HepG2 (cell line): ENCODE results near the gene TTBK1. TPM values are rescaled to one million over a fixed set of nuclear protein-coding genes. Genes with fewer than 3 reads are reported as not detected.
A peak's percentile ranks its signal among the peaks of the same experiment; 100 is the strongest.

Experiments
- BRD4 ChIP-seq: sonication (generic); formaldehyde crosslinking; IDR thresholded peaks from 2 replicates; pipeline ENCODE4 v1.4.0; 2020; ENCODE audit warnings: missing genetic modification reagents
- CCAR2 ChIP-seq: fragments of 200-400 bp; formaldehyde crosslinking; optimal IDR thresholded peaks from 2 replicates; pipeline ENCODE3; 2018; ENCODE audit warnings: low read depth, mild to moderate bottlenecking, low read length, moderate library complexity
- ERF ChIP-seq: IDR thresholded peaks from 2 replicates; pipeline ENCODE4 v1.6.1; 2018; ENCODE audit warnings: missing biosample characterization, missing genetic modification reagents
- HOXA9 ChIP-seq: sonication (generic); formaldehyde crosslinking; IDR thresholded peaks from 2 replicates; pipeline ENCODE4 v1.8.1; 2022; ENCODE audit warnings: missing genetic modification reagents, mild to moderate bottlenecking, moderate library complexity, borderline replicate concordance
- MEIS1 ChIP-seq: sonication (generic); formaldehyde crosslinking; IDR thresholded peaks from 2 replicates; pipeline ENCODE4 v1.9.0; 2021; ENCODE audit warnings: mild to moderate bottlenecking, missing genetic modification reagents, moderate library complexity, borderline replicate concordance
- MXI1 ChIP-seq: IDR thresholded peaks from 3 replicates; pipeline ENCODE4 v1.6.1; 2012; ENCODE audit warnings: low read depth, low read length, inconsistent platforms, borderline replicate concordance
- NFIC ChIP-seq: IDR thresholded peaks from 2 replicates; pipeline ENCODE4 v1.6.1; 2012; ENCODE audit warnings: mild to moderate bottlenecking, low read length, inconsistent platforms
- PAX8 ChIP-seq: sonication (generic); formaldehyde crosslinking; IDR thresholded peaks from 2 replicates; pipeline ENCODE4 v1.8.0; 2022; ENCODE audit warnings: mild to moderate bottlenecking, missing genetic modification reagents, borderline replicate concordance
- ZNF75D ChIP-seq: sonication (generic); formaldehyde crosslinking; IDR thresholded peaks from 2 replicates; pipeline ENCODE4 v1.8.1; 2023; ENCODE audit warnings: missing genetic modification reagents, mild to moderate bottlenecking, borderline replicate concordance
- ZNF777 ChIP-seq: sonication (generic); formaldehyde crosslinking; IDR thresholded peaks from 2 replicates; pipeline ENCODE4 v1.4.0; 2020; ENCODE audit warnings: missing genetic modification reagents
- ZNF891 ChIP-seq: sonication (generic); formaldehyde crosslinking; IDR thresholded peaks from 2 replicates; pipeline ENCODE4 v1.5.0; 2020; ENCODE audit warnings: mild to moderate bottlenecking, missing genetic modification reagents
- polyA plus RNA-seq, 8 experiments: library from polyadenylated mRNA; depleted of rRNA in 3 of 8; stranded (reverse) in 7 of 8; unstranded in 1 of 8; fragments of >200 nt; fragmentation: Illumina TruSeq in 4 of 8; extraction: Trizol in 4 of 8; gene quantifications; 2 replicates each; pipeline versions ENCODE4 v1.2.1 to v1.2.3, GENCODE V29; 2011 to 2016; ENCODE audit warnings: low read depth in 4 of 8, missing spikeins in 1 of 8, mixed read lengths in 1 of 8; ENCODE audit not compliant: insufficient read depth in 1 of 8
- total RNA-seq, 5 experiments: library from RNA; depleted of rRNA; stranded (reverse); fragments of >200 nt; fragmentation: Illumina TruSeq; extraction: Trizol; gene quantifications; 2 replicates each; pipeline ENCODE4 v1.2.3, GENCODE V29; 2016; ENCODE audit warnings: low read depth in 1 of 5
- TF ChIP-seq, protein P1 (sequence below): sonication (generic); formaldehyde crosslinking; IDR thresholded peaks from 2 replicates; pipeline ENCODE4 v1.4.0; 2020; ENCODE audit warnings: missing genetic modification reagents, borderline replicate concordance
- TF ChIP-seq, protein P2 (sequence below): sonication (generic); formaldehyde crosslinking; IDR thresholded peaks from 2 replicates; pipeline ENCODE4 v1.5.1; 2020; ENCODE audit warnings: mild to moderate bottlenecking, missing genetic modification reagents, borderline replicate concordance
- TF ChIP-seq, protein P3 (sequence below): sonication (generic); formaldehyde crosslinking; conservative IDR thresholded peaks from 2 replicates; pipeline ENCODE4 v1.8.0; 2022; ENCODE audit warnings: mild to moderate bottlenecking, moderate library complexity, missing genetic modification reagents
- TF ChIP-seq, protein P4 (sequence below): sonication (generic); formaldehyde crosslinking; IDR thresholded peaks from 2 replicates; pipeline ENCODE4 v1.5.1; 2020; ENCODE audit warnings: missing genetic modification reagents, mild to moderate bottlenecking, borderline replicate concordance
- TF ChIP-seq, protein P5 (sequence below): sonication (generic); formaldehyde crosslinking; IDR thresholded peaks from 2 replicates; pipeline ENCODE4 v1.4.0; 2020; ENCODE audit warnings: mild to moderate bottlenecking, low read depth, missing genetic modification reagents
- TF ChIP-seq, protein P6 (sequence below): sonication (generic); formaldehyde crosslinking; IDR thresholded peaks from 2 replicates; pipeline ENCODE4 v1.8.0; 2022; ENCODE audit warnings: mild to moderate bottlenecking, missing genetic modification reagents; ENCODE audit not compliant: insufficient replicate concordance

Gene TTBK1
- total and polyA plus RNA-seq, 2 of the 13 experiments (the other 11 are each of a cell fraction or from before 2014, with no cell fraction given) = 0.24 to 0.33 TPM

DNA sequence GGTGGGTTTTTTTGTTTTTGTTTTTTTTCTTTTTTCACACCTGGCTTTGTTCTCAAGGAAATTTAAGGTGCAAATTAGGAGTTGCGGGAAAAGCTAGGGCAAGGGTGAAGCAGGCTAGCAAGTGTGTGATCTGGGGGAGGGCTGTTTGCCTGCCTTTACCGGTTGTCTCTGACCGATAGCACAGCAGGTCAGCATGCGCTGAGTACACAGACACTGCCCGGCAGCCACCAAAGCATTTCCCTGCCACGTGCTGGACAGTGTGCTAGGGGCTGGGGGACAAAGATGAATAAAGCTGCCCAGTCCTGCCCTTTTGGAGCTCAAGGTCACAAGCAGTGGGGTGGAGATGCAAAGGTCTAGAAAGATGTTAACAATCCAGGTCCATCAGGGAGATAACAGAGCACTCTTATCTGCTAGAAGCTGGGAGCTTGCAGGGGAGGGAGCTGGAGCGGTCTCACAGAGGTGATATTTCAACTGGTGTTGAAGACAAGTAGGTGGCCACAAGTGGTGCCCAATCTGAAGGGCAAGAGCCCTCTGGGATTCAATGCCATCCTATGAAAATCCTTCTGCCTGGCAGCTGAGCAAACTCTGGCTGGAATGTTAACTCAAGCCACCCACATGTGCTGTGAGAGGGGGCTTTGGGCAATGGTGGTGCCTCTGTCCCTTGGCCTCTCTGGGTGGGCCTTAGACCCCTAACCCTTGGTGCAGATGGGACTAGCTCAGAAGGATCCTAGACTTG lies 24.5 kb downstream of the TTBK1 start (continued):
- TF ChIP-seq, protein P1, sequence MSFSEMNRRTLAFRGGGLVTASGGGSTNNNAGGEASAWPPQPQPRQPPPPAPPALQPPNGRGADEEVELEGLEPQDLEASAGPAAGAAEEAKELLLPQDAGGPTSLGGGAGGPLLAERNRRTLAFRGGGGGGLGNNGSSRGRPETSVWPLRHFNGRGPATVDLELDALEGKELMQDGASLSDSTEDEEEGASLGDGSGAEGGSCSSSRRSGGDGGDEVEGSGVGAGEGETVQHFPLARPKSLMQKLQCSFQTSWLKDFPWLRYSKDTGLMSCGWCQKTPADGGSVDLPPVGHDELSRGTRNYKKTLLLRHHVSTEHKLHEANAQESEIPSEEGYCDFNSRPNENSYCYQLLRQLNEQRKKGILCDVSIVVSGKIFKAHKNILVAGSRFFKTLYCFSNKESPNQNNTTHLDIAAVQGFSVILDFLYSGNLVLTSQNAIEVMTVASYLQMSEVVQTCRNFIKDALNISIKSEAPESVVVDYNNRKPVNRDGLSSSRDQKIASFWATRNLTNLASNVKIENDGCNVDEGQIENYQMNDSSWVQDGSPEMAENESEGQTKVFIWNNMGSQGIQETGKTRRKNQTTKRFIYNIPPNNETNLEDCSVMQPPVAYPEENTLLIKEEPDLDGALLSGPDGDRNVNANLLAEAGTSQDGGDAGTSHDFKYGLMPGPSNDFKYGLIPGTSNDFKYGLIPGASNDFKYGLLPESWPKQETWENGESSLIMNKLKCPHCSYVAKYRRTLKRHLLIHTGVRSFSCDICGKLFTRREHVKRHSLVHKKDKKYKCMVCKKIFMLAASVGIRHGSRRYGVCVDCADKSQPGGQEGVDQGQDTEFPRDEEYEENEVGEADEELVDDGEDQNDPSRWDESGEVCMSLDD (CRISPR knock-in tag) = peak; percentile 80; the same call in 1 of the 2 replicates
- TF ChIP-seq MXI1 (peak; percentile 97; the same call in 2 of the 3 replicates), PAX8 (CRISPR knock-in tag) (peak; percentile 55; the same call in 1 of the 2 replicates), ZNF777 (CRISPR knock-in tag) (0 out of 2 replicates have a peak, but pooled peaks have one; percentile 41), ERF (CRISPR knock-in tag) (peak; percentile 100), HOXA9 (CRISPR knock-in tag) (peak; percentile 95), BRD4 (peak; percentile 98), ZNF75D (CRISPR knock-in tag) (no peak), NFIC (no peak), MEIS1 (peak; percentile 99), CCAR2 (peak; percentile 85), ZNF891 (CRISPR knock-in tag) (peak; percentile 99)
- TF ChIP-seq, protein P2, sequence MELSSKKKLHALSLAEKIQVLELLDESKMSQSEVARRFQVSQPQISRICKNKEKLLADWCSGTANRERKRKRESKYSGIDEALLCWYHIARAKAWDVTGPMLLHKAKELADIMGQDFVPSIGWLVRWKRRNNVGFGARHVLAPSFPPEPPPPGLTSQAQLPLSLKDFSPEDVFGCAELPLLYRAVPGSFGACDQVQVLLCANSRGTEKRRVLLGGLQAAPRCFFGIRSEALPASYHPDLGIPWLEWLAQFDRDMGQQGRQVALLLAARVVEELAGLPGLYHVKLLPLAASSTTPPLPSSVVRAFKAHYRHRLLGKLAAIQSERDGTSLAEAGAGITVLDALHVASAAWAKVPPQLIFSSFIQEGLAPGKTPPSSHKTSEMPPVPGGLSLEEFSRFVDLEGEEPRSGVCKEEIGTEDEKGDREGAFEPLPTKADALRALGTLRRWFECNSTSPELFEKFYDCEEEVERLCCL (CRISPR knock-in tag) = peak; percentile 96
- TF ChIP-seq, protein P3, sequence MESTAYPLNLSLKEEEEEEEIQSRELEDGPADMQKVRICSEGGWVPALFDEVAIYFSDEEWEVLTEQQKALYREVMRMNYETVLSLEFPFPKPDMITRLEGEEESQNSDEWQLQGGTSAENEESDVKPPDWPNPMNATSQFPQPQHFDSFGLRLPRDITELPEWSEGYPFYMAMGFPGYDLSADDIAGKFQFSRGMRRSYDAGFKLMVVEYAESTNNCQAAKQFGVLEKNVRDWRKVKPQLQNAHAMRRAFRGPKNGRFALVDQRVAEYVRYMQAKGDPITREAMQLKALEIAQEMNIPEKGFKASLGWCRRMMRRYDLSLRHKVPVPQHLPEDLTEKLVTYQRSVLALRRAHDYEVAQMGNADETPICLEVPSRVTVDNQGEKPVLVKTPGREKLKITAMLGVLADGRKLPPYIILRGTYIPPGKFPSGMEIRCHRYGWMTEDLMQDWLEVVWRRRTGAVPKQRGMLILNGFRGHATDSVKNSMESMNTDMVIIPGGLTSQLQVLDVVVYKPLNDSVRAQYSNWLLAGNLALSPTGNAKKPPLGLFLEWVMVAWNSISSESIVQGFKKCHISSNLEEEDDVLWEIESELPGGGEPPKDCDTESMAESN (CRISPR knock-in tag) = peak; percentile 100
- TF ChIP-seq, protein P4, sequence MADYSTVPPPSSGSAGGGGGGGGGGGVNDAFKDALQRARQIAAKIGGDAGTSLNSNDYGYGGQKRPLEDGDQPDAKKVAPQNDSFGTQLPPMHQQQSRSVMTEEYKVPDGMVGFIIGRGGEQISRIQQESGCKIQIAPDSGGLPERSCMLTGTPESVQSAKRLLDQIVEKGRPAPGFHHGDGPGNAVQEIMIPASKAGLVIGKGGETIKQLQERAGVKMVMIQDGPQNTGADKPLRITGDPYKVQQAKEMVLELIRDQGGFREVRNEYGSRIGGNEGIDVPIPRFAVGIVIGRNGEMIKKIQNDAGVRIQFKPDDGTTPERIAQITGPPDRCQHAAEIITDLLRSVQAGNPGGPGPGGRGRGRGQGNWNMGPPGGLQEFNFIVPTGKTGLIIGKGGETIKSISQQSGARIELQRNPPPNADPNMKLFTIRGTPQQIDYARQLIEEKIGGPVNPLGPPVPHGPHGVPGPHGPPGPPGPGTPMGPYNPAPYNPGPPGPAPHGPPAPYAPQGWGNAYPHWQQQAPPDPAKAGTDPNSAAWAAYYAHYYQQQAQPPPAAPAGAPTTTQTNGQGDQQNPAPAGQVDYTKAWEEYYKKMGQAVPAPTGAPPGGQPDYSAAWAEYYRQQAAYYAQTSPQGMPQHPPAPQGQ (CRISPR knock-in tag) = peak; percentile 100; the same call in 1 of the 2 replicates
- TF ChIP-seq, protein P5, sequence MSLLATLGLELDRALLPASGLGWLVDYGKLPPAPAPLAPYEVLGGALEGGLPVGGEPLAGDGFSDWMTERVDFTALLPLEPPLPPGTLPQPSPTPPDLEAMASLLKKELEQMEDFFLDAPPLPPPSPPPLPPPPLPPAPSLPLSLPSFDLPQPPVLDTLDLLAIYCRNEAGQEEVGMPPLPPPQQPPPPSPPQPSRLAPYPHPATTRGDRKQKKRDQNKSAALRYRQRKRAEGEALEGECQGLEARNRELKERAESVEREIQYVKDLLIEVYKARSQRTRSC = peak; percentile 74; the same call in 1 of the 2 replicates
- TF ChIP-seq, protein P6, sequence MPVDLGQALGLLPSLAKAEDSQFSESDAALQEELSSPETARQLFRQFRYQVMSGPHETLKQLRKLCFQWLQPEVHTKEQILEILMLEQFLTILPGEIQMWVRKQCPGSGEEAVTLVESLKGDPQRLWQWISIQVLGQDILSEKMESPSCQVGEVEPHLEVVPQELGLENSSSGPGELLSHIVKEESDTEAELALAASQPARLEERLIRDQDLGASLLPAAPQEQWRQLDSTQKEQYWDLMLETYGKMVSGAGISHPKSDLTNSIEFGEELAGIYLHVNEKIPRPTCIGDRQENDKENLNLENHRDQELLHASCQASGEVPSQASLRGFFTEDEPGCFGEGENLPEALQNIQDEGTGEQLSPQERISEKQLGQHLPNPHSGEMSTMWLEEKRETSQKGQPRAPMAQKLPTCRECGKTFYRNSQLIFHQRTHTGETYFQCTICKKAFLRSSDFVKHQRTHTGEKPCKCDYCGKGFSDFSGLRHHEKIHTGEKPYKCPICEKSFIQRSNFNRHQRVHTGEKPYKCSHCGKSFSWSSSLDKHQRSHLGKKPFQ (CRISPR knock-in tag) = peak; percentile 98
